GM11168 (cell line): ENCODE results near the gene PCK1.

ENCODE experiments used
- in situ Hi-C: fragments of 300-500 bp; cut with MboI; formaldehyde crosslinking; loops from one replicate; pipeline ENCODE4 v1.12.0; 2022; ENCODE audit warnings: low sequenced_read_pairs; ENCODE audit not compliant: unreplicated experiment

The PCK1 gene

DNA sequence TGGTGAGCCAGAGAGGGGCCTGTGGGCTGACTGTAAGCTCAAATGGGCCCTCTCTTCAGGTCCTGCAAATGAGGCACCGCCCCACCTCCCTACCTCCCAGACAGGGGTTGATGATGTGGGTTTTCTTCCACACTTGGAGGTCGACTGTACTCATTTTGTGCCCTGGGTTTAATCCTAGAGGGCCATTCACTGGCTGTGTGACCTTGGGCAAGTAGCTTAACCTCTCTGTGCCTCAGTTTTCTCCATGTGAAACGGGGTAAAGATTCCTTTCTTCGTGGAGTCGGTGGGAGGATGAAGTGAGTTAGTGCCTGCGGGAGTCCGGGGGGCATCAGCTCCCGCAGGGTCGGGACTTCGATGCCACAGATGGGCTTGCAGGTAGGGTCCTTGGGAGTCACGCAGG lies 35.4 kb downstream of the PCK1 start:
- in situ Hi-C loops, result loop anchor here (10.0 kb wide), 1 partner anchor 212 kb away; no protein-coding TSS in a partner anchor

DNA sequence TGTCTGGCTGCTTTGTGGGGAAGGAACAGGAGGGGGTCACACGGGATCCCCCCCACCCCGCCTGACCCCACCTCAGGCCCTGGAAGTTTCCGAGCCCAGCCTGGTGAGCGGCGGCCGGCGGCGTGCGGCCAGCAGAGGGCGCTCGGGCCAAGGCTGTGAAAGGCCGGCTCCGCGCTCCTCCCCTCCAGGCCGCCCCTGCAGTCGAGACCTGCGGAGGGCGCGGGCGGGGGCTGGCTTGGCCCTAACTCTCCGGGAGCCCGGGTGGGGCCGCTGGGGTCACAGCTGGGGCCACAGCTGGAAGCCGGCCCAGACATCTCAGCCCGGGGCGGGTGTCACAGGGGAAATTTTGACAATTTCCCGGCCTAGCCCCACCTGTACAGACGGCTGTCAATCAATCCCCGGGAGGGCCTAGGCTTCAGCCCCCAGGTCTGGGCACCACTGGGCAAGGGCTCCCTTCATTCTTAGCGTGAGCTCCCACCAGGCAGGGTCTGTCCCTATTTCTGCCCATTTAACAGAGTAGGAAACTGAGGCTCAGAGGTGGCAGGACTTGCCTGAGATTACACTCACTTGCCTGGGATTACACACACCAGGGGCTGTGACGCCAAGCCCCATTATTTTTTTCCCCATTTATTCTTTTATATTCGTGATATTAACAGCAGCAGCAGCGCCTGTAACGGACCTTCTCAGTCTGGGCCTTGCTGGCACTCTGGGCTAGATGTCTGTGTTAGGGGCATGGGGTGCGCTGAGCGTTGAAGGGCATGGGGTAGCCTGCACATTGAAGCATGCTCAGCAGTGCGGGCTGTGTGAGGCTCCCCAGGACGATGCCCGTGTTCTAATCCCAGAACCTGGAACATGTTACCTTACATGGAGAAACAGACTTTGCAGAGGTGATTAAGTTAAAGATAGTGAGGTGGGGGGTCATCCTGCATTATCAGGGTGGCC lies 36.4 kb downstream of the PCK1 start:
- in situ Hi-C loops, result loop anchor here (10.0 kb wide), 1 partner anchor 212 kb away; no protein-coding TSS in a partner anchor

- in situ Hi-C loops, result loop anchor here (10.0 kb wide), 1 partner anchor 213 kb away; no protein-coding TSS in a partner anchor
Observed at GRCh38 chr20:57598060-57598459, 37.1 kb downstream of the PCK1 start.

DNA sequence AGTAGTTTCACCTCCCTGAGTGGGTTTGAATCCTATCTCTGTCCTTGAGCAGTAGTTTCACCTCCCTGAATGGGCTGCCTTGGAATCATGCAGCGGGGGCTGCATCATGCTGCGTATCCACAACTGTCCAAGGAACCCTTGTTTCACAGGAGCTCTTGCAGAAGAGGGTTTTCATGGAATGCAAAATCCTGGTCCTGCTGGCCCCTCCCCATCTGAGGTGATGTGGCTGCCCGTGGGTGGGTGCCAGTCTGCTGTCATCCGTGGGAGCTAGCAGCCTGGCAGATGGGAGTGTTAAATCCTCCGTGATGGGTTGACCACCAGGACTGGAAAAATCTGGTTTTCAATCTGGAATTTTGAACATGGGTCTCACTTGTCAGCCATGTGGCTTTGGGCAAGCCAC lies 37.6 kb downstream of the PCK1 start:
- in situ Hi-C loops, result loop anchor here (10.0 kb wide), 1 partner anchor 214 kb away; no protein-coding TSS in a partner anchor

DNA sequence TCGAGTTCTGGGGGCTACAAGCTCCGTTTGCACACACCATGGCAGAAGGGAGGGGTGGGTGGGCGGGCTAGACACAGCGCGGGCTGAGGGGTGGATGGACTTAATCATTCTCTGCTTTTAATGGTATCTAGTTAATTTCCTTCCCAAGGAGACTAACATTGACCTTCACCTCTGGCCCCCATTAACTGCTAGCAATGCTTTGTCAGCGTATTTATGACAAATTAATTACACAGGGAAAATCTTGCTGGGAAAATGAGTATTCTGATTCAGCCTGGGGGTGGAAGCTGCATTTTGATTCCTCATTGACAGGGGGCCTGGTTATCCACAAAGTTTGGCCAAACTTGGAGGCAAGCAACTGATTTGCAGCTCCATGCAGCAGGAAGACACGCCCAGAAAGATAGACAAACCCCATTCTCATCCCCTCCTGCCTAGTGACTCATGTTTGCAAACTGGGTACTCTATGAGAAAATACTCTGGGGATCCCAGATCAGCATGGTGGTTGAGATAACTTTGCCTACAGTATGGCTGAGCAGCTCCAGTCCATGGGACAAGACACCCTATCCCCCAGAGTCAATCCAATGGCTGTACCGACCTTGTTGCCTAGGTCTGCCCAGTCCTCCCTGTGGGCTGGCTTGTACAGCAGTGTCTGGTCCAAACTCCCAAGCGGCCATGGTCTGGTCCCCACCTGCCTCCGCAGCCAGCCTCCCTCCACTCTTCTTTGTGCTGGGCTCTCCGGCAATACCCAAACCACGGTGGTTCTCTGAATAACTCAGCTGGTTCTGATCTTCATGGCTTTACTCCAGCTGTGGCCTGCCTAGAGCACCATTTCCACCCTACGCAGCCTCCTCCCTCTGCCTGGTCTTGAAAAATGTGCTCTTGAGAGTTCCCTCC lies 39.7 kb downstream of the PCK1 start:
- in situ Hi-C loops, result loop anchor here (10.0 kb wide), 1 partner anchor 584 kb away; no protein-coding TSS in a partner anchor

- in situ Hi-C loops, result loop anchor here (10.0 kb wide), 1 partner anchor 584 kb away; no protein-coding TSS in a partner anchor
Observed at GRCh38 chr20:57601211-57601570, 40.3 kb downstream of the PCK1 start.

GRCh38 chr20:57601737-57602136 lies 40.8 kb downstream of the PCK1 start:
- in situ Hi-C loops, result loop anchor here (10.0 kb wide), 1 partner anchor 583 kb away; no protein-coding TSS in a partner anchor

DNA sequence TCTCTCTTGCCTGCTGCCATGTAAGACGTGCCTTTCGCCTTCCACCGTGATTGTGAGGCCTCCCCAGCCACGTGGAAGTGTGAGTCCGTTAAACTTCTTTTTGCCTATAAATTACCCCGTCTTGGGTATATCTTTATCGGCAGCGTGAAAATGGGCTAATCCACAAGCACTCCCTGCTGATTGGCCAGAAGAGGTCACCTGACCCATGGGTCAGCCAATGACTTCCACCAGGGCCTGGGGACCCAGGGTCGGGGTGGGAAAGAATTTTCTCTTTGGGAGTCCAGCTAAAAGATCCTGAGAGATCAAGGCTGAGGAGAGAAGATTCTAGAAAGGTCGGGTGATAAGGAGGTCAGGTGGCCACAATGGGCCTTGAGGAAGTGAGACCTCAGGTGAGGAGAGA lies 42.2 kb downstream of the PCK1 start:
- in situ Hi-C loops, result loop anchor here (10.0 kb wide), 1 partner anchor 582 kb away; no protein-coding TSS in a partner anchor

DNA sequence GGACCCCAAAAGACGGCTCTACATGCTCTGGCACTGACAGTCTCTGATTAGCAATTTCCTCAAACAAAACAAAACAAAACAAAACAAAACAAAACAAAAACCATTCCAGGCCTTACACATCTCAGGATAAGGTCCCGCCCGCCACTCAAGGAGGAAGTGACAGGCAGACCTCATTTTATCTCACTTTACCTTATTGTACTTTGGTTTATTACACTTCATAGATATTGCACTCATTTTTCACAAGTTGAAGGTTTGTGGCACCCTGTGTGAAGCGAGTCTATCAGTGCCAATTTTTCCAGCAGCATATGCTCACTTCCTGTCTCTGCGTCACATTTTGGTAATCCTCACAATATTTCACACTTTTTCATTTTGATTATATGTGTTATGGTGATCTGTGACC lies 44.1 kb downstream of the PCK1 start:
- in situ Hi-C loops, result loop anchor here (10.0 kb wide), 1 partner anchor 580 kb away; no protein-coding TSS in a partner anchor

GRCh38 chr20:57605878-57606277 lies 45.0 kb downstream of the PCK1 start:
- in situ Hi-C loops, result loop anchor here (10.0 kb wide), 1 partner anchor 579 kb away; no protein-coding TSS in a partner anchor

DNA sequence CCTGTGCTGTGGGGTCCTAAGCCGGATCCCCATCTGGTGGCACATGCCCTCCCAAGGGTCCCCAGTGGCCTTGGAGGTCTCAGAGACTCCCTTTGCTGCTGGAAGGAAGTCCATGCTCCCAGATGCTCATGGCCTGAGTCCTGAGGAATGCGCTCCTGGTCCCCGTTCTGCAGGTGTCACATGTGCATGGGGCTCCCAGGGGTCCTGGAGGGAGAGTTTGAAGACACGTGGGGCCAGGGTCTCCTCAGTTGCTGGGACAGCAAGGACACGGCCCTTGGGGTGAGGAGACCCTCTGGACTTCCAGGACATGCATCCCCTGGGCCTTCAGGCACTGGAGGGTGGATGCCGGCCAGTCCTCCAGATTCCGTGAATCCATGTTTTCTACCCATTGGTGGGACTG lies 47.6 kb downstream of the PCK1 start:
- in situ Hi-C loops, result loop anchor here (10.0 kb wide), 1 partner anchor 576 kb away; no protein-coding TSS in a partner anchor

GRCh38 chr20:57609086-57609841 lies 48.4 kb downstream of the PCK1 start:
- in situ Hi-C loops, result loop anchor here (10.0 kb wide), 1 partner anchor 576 kb away; no protein-coding TSS in a partner anchor

DNA sequence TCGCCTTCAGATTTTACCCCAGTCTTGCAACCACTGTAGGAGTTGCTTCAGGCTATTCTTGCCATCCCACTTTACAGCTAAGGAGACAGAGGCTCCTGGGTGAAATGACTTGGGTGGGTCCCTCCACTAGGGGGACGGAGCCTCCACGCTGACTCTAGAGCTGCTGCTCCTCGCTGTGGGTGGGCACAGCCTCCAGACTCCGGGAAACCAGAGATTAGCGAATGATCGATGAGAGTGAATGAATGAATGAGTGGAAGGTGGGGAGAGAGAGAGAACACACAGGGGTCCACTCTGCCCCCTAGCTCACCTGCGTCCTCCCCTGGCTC lies 48.9 kb downstream of the PCK1 start:
- in situ Hi-C loops, result loop anchor here (10.0 kb wide), 2 partner anchors 575 to 725 kb away; no protein-coding TSS in a partner anchor

DNA sequence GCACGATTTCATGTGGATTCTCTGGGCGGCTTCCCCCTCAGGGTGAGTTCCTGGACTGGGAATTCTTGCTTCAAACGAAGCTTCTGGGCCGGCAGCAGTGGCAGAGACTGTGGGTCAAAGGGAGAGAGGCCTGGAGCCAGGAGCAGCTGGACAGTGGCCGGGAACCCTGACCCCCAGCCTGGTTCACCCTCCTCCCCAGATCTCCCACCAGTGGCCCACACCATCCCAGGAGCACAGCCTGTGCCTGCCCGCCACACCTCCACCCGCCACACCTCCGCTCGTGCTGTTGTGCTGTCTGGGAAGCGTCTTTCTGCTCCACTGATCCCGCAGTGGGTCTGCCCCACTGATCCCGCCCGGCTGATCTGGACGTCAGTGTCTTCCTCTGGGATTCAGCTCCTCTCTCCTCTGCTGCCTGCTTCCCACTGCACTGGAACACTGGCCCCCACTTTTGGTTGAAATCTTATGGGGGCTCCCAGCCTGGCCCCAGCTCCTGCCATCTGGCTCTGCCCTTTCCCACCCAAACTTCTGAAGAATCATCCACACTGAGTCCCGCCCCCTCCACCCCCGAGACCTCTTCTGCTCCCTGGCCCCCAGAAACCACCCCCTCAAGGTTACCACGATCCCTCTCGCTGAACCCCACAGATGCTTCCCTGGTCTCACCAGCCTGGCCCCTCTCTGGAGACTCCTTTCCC lies 49.5 kb downstream of the PCK1 start:
- in situ Hi-C loops, result loop anchor here (10.0 kb wide), 1 partner anchor 724 kb away; no protein-coding TSS in a partner anchor

GRCh38 chr20:57611586-57612311 lies 50.8 kb downstream of the PCK1 start:
- in situ Hi-C loops, result loop anchor here (10.0 kb wide), 1 partner anchor 723 kb away; no protein-coding TSS in a partner anchor

DNA sequence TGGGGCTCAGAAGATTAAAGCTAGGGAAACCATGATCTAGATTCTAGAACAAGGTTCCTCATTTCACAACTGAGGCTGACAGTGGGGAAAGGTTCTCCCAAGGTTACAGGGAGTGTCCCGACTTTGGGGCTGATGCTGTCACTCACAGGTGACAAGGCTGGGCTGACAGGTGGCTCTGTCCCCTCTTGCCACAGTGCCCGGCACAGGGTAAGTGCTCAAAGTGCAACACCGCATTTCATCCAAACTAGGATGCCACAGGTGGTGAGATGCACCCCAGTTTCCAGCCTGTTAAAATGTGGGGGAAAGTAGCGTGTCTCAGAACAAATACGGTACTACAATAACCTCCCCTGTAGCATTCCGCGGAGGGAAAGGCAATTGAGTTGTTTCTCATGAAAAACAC lies 51.5 kb downstream of the PCK1 start:
- in situ Hi-C loops, result loop anchor here (10.0 kb wide), 1 partner anchor 722 kb away; no protein-coding TSS in a partner anchor

DNA sequence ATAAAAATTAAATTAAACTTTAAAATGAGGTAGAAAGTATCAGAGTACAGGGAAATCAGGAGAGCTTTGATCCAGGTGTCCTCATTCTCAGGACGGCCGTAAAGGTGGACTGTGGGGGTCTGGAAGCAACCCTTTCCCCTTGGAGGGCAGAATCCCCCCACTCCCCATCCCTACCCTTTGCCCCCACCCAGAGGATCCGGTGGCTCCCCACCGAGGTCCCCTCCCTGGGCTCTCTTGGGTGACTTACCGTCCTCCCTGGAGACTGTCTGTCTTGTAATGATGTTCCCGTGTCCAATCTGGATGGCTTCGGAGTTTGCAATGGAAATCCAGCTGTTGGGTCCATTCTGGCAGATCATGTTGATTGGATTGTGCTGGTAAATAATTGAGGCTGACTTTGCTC lies 52.0 kb downstream of the PCK1 start:
- in situ Hi-C loops, result loop anchor here (10.0 kb wide), 1 partner anchor 722 kb away; no protein-coding TSS in a partner anchor

DNA sequence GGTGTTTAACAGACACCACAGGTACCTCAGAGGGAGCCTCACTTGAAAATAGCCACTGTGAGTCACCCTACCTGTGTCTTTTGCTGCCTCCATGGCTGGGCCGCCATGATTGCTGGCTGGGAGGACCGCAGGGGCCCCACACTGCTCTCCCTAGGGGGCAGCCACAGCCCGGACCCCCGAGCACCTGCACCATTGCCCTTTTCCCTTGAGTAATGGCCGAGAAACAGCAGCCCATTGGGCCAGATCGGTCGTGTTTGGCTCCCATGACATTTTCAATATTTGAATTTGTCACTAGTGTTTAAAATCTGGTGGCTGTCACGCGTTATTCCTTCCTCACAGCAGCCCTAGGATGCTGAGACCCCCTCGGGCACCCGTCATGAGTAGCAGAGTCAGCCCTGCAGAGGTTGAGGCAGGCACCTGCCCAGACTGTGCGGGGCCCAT lies 52.6 kb downstream of the PCK1 start:
- in situ Hi-C loops, result loop anchor here (10.0 kb wide), 1 partner anchor 721 kb away; no protein-coding TSS in a partner anchor
